NB4 (cell line): ENCODE results near the gene HHIPL1.

ENCODE experiments used
- DNase-seq: peaks from one replicate; pipeline ENCODE4 v3.0.0; 2010; ENCODE audit warnings: low read depth
- H3K4me3 ChIP-seq: one replicate; pipeline ENCODE4 v1.5.1; 2011; ENCODE audit warnings: mild to moderate bottlenecking, low read depth, low read length, moderate library complexity
- MYC ChIP-seq: IDR thresholded peaks from 2 replicates; pipeline ENCODE4 v1.6.1; 2011; ENCODE audit warnings: low read depth, low read length
- POLR2A ChIP-seq: IDR thresholded peaks from 2 replicates; pipeline ENCODE4 v1.6.1; 2011; ENCODE audit warnings: mild to moderate bottlenecking; ENCODE audit not compliant: insufficient read length; ENCODE audit errors: extremely low read depth
- TF ChIP-seq, protein P1 (sequence below): IDR thresholded peaks from one replicate; pipeline ENCODE4 v1.5.1; 2012; ENCODE audit warnings: low read depth, low read length
- TF ChIP-seq, protein P2 (sequence below): IDR thresholded peaks from 2 replicates; pipeline ENCODE4 v1.6.1; 2011; ENCODE audit warnings: low read depth, low read length

The HHIPL1 gene

DNA sequence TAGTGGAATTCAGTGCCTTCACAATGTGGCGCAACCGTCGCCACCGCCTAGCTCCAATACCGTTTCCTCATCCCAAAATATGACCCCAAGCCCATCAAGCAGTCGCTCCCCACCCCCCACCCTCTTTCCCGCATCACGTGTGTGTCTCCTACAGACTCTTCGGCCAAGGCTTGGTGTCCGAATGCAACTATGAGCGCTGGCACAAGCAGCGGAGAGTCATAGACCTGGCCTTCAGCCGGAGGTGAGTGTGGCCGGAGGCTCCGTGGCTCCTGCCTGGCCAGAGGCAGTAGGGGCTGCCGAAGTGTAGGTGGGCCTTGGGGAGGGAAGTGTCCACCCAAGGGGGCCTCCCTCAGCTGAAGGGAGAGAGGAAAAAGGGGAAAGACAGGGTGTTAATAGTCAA, 54.9 kb downstream of the HHIPL1 start:
- TF ChIP-seq POLR2A, result no peak
- TF ChIP-seq, protein P1, sequence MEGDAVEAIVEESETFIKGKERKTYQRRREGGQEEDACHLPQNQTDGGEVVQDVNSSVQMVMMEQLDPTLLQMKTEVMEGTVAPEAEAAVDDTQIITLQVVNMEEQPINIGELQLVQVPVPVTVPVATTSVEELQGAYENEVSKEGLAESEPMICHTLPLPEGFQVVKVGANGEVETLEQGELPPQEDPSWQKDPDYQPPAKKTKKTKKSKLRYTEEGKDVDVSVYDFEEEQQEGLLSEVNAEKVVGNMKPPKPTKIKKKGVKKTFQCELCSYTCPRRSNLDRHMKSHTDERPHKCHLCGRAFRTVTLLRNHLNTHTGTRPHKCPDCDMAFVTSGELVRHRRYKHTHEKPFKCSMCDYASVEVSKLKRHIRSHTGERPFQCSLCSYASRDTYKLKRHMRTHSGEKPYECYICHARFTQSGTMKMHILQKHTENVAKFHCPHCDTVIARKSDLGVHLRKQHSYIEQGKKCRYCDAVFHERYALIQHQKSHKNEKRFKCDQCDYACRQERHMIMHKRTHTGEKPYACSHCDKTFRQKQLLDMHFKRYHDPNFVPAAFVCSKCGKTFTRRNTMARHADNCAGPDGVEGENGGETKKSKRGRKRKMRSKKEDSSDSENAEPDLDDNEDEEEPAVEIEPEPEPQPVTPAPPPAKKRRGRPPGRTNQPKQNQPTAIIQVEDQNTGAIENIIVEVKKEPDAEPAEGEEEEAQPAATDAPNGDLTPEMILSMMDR, result no peak
- DNase-seq, result no peak
- no peak overlapping the region for H3K4me3 ChIP-seq

DNA sequence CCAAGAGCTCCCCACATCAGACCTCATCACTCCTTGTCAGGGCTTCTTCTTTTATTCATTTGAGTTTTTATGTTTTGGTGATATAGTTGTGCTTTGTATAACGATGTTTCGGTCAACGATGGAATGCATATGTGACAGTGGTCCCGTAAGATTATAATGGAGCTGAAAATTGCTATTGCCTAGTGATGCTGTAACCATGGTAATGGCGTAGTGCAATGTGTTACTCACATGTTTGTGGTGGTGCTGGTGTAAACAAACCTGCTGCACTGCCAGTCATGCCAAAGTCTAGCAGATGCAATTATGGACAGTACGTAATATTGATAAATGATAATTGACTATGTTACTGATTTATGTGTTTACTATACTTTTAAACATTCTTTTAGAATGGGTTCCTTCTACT, 55.5 kb downstream of the HHIPL1 start:
- H3K4me3 ChIP-seq, result no peak overlapping the region
- no peak for DNase-seq
- TF ChIP-seq POLR2A, result no peak
- no peak for TF ChIP-seq MYC
- TF ChIP-seq, protein P1, result no peak

DNA sequence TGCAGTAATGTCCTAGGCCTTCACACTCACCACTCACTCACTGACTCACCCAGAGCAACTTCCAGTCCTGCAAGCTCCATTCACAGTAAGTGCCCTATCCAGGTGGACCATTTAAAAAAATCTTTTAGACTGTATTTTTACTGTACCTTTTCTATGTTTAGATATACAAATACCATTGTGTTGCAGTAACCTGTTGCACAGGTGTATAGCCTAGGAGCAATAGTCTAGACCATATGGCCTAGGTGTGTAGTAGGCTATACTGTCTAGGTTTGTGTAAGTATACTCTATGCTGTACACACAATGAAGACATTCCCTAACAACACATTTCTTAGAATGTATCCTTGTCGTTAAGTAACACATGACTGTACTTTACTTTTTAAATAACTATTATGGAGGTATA, 56.3 kb downstream of the HHIPL1 start:
- no peak for DNase-seq
- TF ChIP-seq, protein P1, result no peak
- TF ChIP-seq, protein P2, sequence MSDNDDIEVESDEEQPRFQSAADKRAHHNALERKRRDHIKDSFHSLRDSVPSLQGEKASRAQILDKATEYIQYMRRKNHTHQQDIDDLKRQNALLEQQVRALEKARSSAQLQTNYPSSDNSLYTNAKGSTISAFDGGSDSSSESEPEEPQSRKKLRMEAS, result no peak
- TF ChIP-seq MYC (no peak), POLR2A (no peak)
- H3K4me3 ChIP-seq, result no peak overlapping the region

DNA sequence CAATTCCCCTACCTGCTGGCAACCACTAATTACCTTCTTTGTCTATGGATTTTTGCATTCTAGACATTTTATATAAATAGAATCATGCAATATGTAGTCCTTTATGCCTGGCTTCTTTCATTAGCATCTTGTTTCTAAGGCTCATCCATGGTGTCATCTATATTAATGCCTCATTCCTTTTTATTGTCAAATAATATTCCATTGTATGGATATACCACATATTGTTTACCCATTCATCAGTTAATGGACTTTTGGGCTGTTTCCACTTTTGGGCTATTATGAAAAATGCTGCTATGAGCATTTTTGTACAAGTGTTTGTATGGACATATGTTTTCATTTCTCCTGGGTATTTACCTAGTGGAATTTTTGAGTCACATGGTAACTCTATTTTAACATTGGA, 57.2 kb downstream of the HHIPL1 start:
- TF ChIP-seq, protein P1, result no peak
- TF ChIP-seq, protein P2, result no peak
- TF ChIP-seq POLR2A (no peak), MYC (no peak)
- no peak for DNase-seq

DNA sequence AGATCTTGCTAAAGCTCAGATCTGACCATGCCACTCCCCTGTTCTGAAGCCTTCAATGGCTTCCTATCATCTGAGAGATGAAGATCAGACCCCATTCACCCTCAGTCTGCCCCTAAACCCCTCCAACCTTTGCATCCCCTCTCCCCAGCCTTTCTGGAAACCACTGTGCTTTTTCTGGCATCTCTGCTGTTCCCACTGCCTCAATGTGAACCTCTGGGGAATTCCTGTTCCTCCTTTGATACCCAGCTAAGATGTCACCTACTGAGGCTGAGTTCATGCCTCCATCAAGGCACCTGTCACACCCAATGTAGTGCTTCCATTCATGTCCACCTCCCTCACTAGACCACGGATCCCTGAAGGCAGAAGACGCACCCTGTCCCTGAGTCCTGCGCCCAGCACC, 58.5 kb downstream of the HHIPL1 start:
- TF ChIP-seq, protein P2, result no peak
- TF ChIP-seq MYC (no peak), POLR2A (no peak)
- TF ChIP-seq, protein P1, result no peak
- DNase-seq, result no peak
- no peak overlapping the region for H3K4me3 ChIP-seq

More for the DNA sequence above, 57.2 kb downstream of the HHIPL1 start:
- H3K4me3 ChIP-seq, result no peak overlapping the region

DNA sequence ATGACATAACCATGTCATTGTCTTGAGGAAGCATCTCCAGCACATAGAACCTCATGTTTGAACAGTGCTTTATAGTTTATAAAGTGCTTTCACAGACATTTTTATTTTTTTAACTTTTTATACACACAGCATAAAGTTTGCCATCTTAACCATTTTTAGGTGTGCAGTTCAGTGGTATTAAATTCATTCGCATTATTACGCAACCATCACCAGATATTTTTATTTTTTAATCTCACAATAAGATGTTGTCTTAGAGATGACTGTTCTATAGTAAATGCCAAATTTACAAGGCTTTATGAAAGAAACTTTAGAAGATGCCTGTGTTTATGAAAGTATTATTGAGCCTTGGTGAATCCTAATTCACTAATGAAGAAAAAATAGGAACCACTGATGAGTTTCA, 59.1 kb downstream of the HHIPL1 start:
- DNase-seq, result no peak
- TF ChIP-seq POLR2A (no peak), MYC (no peak)
- TF ChIP-seq, protein P1, result no peak
- TF ChIP-seq, protein P2, result no peak
- H3K4me3 ChIP-seq, result no peak overlapping the region
